Omental fat pad (tissue), 4 donors: ENCODE data around the gene SH3GL3. TPM values are rescaled to one million over a fixed set of nuclear protein-coding genes. Genes with fewer than 3 reads are reported as not detected.

Experiments used
- ATAC-seq: fragments of 150-250 bp; one replicate; pipeline ENCODE4 v1.9.1; 2016; ENCODE audit warnings: mild to moderate bottlenecking, moderate library complexity; ENCODE audit not compliant: low FRiP score
- DNase-seq: peaks from one replicate; pipeline ENCODE4 v3.0.0-alpha.2; 2019; ENCODE audit warnings: low spot score
- total RNA-seq, 4 donors: library from RNA; depleted of rRNA; stranded (reverse); fragments of >200 nt; gene quantifications; one replicate each; pipeline ENCODE4 v1.1.0, GENCODE V29; 2016
- TF ChIP-seq, protein P1 (sequence below), 3 donors: fragments of 450-650 bp; IDR thresholded peaks; one replicate each; pipeline ENCODE4 v1.5.1; 2016 to 2017; ENCODE audit warnings: antibody characterized with exemption in 3 of 3, mild to moderate bottlenecking in 3 of 3, moderate library complexity in 2 of 3

Gene SH3GL3
- total RNA-seq, 4 donors from 2014 or later: 0.60 to 1.8 (median 1.0) TPM; not detected in 1

DNA sequence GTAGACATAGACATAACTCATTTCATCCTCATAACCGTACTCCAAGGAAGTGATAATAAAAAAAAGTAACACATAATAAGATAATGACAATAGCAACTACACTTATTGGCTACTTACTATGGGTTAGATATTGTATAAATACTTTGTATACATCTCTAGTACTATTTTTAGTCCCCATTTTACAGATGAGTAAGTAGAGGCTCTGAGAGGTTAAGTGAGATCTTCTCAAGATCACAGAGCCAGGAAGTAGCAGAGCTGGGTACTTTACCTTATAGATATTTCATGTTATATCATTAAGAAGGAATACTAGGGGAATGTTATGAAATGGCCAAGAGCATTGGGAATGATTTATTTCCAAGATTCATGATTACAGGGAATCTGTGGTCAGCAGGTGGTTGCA lies 157.4 kb downstream of the SH3GL3 start:
- TF ChIP-seq, protein P1, sequence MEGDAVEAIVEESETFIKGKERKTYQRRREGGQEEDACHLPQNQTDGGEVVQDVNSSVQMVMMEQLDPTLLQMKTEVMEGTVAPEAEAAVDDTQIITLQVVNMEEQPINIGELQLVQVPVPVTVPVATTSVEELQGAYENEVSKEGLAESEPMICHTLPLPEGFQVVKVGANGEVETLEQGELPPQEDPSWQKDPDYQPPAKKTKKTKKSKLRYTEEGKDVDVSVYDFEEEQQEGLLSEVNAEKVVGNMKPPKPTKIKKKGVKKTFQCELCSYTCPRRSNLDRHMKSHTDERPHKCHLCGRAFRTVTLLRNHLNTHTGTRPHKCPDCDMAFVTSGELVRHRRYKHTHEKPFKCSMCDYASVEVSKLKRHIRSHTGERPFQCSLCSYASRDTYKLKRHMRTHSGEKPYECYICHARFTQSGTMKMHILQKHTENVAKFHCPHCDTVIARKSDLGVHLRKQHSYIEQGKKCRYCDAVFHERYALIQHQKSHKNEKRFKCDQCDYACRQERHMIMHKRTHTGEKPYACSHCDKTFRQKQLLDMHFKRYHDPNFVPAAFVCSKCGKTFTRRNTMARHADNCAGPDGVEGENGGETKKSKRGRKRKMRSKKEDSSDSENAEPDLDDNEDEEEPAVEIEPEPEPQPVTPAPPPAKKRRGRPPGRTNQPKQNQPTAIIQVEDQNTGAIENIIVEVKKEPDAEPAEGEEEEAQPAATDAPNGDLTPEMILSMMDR (IDR thresholded peaks at IDR 0.05): no peak
- no peak for ATAC-seq
- DNase-seq: no peak

DNA sequence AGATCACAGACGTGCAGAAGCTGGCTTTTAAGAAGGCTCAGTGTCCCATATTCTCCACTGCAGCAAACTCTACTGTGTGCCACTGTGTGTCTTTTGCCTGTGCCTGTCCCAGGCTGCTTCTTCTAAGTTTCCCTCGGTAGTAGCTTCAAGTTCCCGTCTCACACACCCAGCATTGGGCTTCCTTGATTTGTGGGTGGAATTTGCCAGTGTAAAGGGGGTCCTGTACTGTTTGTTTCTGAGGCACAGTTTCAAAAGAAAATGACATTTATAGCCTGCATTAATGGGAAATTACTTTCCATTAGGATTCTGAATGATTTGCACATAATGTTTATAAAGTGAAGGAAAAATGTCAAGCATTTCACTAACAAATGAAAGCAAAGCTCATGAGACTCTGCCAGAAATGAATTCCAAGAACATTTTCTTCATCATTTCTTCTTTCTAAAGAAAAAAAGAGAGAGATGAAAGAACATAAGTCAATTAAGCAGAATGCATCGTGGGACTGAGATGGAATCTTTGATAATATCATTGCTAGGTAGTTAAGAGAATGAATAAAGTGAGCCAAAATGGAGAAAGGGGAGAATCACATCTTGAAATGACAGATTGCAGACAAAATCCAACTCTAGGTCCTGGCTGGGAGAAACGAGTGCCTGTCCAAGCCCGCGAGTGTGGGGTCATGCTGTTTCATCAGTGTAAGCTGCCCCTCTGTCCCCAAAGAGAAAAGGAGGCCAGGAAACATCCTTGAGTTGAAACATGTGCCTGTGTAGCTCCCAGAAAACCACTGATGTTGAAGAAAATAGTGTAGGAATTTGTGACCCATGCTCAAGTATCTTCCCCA lies 158.2 kb downstream of the SH3GL3 start:
- TF ChIP-seq, protein P1 (IDR thresholded peaks at IDR 0.05): no peak
- ATAC-seq (peak; percentile 48), DNase-seq (no peak)

DNA sequence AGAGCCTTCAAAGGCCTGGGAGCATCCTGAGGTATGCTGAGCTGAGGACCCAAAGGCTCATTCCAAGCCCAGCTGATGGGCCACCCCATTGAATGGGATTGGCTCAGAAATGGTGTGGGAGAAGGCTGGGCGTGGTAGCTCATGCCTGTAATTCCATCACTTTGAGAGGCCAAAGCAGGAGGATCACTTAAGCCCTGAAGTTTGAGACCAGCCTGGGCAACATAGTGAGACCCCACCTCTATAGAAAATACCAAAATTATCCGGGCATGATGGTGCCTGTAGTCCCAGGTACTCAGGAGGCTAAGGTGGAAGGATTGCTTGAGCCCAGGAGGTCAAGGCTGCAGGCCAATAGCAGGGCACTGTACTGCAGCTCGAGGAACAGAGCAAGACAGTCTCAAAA lies 163.0 kb downstream of the SH3GL3 start:
- DNase-seq: no peak
- TF ChIP-seq, protein P1 (IDR thresholded peaks at IDR 0.05): no peak
- no peak for ATAC-seq

DNA sequence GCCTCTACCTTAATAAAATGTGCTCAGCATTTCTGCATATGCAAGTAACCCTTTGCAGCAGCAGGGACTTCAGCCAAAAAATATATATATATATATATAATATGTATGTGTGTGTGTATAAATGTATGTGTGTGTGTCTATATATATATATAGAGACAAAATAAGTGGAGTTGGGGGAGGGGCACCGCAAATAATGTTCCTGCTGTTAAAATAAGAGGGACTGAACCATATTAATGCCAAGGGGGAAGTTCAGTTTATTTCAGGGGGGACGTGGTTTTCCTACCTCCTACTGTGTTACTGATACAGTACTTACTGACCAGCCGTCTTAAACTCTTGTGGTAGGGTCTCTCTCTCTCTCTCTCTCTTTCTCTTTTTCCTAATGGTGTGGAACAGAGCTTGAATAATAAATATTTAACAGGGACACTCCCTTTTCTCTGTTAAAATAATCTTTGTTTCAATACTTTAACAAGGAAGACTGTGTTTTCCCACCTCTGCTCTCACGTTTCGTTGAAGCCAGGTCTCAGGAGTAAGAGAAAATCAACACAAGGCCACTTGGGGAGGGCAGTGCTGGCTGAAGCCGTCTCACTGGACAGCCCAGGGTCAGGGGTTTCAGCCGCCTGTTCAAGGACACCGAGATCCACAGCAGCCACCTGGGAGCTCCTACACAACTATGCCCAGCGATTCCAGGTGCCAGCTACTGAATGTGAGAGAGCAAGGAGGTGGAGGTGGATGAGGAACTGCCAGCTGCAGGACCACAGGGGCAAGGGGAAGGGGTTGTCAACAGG lies 164.0 kb downstream of the SH3GL3 start:
- TF ChIP-seq, protein P1 (IDR thresholded peaks at IDR 0.05): no peak
- no peak for DNase-seq
- no peak for ATAC-seq

DNA sequence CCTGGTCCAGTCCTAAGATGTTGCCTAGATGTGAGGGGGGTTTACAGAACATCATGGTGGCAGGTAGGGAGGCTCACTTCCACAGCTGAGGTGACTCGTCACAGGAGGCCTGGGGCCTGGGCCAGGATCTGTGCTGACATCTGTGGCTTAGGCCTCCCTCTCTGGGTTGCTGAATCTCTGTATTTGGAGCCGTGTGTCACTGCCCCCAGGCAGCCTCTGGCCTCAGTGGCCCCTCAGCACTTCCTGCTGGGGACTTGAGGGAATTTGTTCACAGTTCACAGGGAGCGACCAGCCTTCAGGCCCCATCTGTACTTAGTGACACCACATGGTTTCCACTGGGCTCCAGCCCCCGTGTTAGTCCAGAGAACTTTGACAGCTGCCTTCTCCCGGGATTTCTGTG lies 165.1 kb downstream of the SH3GL3 start:
- TF ChIP-seq, protein P1 (IDR thresholded peaks at IDR 0.05): no peak
- ATAC-seq: no peak
- no peak for DNase-seq

DNA sequence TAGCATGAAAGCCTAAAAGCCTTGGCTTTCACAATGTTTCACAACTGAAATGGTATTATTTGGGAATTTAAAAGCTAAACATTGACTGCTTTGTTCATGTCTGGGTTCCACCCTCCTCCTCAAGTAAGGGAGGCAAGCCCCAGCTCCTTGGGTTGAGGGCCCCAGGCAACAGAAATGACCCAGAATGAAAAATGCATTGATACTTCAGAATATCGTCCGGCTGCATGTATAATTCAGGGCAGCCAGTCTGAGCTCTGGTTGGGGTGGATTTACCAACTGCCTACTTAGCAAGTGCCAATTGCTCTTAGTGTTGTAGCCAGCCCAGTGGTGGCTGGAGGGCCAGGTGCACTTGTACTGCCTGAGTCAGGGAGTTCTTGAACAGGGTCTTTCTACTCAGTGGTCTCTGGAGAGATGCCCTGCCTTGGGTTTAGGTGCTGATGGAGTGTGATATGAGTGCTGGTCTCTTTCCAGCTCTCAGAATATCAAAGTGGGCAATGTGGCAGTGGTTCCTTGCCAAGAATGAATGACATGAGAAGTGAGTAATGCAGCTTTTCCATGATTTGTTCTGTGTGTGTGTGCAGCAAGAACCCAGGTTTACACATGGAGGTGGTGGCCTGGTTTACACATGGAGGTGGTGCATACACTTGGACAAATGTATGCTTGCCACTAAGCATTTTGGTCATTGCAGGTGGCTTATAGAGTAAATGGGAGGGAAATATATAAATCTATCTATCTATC lies 165.9 kb downstream of the SH3GL3 start:
- TF ChIP-seq, protein P1 (IDR thresholded peaks at IDR 0.05): no peak
- DNase-seq: no peak
- ATAC-seq: no peak
